AG09309 (cell line): Measurements from ENCODE around the gene HMGXB3.
"Not testable (repeated sequence)": the region's sequence is repeated elsewhere in the genome, so short reads cannot be mapped to it uniquely, and the experiment has no call there.

Experiments
- DNase-seq: peaks from one replicate; pipeline ENCODE4 v3.0.0-alpha.2; 2010; ENCODE audit warnings: low read depth
- H3K4me3 ChIP-seq: 2 replicates; pipeline ENCODE4 v1.5.1; 2011; ENCODE audit warnings: mild to moderate bottlenecking, low read depth, low read length, moderate library complexity; ENCODE audit not compliant: control insufficient read depth
- TF ChIP-seq, protein P1 (sequence below): IDR thresholded peaks from 2 replicates; pipeline ENCODE4 v1.5.1; 2011; ENCODE audit warnings: mild to moderate bottlenecking, low read depth, low read length, inconsistent platforms; ENCODE audit not compliant: insufficient read depth, control insufficient read depth; ENCODE audit errors: missing control alignments

The HMGXB3 gene

DNA sequence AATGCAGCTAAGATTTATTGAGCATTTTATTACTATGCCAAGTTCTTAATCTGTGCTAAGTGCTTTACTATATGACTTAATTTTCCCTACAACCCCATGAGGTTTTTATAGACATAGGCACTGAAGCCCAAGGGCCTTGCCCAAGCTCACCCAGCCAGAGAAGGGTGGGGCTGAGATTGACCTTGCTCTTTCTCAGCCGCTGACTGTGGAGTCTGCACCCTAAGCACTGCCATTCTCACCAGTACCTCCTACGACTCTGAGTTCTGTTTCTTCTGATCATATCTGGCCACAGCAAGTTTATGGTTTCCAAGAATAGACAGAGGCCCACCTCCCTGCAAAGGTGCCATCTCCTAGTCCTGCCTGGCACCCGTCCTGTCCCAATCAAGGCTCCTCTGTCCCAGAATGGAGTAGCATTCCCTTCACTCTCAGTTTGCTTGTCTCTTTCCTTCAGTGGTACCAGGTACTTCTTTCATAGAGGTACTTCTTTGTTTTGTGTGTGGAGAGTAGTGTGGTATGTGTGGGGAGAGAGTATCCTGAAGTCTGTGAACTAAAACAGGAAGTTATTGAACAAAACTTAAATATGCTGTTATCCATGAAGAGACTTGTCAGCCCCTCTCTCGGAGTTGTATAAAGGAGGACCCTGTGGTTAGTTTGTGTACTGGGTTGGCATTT lies 43.3 kb downstream of the HMGXB3 start:
- TF ChIP-seq, protein P1, sequence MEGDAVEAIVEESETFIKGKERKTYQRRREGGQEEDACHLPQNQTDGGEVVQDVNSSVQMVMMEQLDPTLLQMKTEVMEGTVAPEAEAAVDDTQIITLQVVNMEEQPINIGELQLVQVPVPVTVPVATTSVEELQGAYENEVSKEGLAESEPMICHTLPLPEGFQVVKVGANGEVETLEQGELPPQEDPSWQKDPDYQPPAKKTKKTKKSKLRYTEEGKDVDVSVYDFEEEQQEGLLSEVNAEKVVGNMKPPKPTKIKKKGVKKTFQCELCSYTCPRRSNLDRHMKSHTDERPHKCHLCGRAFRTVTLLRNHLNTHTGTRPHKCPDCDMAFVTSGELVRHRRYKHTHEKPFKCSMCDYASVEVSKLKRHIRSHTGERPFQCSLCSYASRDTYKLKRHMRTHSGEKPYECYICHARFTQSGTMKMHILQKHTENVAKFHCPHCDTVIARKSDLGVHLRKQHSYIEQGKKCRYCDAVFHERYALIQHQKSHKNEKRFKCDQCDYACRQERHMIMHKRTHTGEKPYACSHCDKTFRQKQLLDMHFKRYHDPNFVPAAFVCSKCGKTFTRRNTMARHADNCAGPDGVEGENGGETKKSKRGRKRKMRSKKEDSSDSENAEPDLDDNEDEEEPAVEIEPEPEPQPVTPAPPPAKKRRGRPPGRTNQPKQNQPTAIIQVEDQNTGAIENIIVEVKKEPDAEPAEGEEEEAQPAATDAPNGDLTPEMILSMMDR, result no peak
- DNase-seq, result no peak
- H3K4me3 ChIP-seq, result no peak overlapping the region

DNA sequence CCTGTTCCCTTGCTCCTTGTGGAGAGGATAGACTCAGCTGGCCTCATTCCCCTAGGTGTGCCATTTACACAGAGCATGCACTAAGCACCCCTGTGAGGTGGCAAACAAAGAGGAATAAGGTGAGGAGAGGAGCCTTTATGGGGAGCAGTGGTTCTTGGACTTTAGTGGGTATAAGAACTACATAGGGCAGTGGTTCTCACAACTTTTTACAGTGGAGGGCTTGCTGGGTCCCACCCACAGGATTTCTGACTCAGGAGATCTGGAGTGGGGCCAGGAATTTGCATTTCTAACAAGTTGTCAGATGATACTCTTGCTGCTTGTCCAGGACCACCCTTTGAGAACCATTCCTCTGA lies 43.8 kb downstream of the HMGXB3 start:
- TF ChIP-seq, protein P1, result no peak

GRCh38 chr5:150044712-150045111 lies 44.2 kb downstream of the HMGXB3 start:
- no peak for DNase-seq

More for the DNA sequence above, 43.8 kb downstream of the HMGXB3 start:
- DNase-seq, result no peak
- H3K4me3 ChIP-seq, result no peak overlapping the region

DNA sequence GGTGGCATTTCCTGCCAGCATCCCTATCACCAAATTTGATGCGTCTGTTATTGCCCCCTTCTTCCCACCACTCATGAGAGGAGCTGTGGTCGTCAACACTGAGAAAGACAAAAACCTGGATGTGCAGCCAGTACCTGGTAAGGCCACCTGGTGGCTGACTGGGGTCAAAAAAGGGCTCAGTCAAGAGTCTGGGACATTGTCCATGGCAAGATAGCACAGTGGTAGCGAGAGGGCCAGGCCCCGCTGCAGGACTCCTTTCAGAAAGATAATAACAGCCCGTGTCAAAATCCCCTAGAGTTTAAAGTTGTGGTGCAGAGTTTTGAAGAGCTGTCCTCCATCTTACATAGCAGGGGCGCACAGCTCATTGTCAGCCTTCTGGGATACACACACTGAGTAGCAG lies 45.0 kb downstream of the HMGXB3 start:
- no peak for DNase-seq
- TF ChIP-seq, protein P1, result no peak
- no peak overlapping the region for H3K4me3 ChIP-seq

More at GRCh38 chr5:150044712-150045111, 44.2 kb downstream of the HMGXB3 start:
- TF ChIP-seq, protein P1, result no peak
- no peak overlapping the region for H3K4me3 ChIP-seq

DNA sequence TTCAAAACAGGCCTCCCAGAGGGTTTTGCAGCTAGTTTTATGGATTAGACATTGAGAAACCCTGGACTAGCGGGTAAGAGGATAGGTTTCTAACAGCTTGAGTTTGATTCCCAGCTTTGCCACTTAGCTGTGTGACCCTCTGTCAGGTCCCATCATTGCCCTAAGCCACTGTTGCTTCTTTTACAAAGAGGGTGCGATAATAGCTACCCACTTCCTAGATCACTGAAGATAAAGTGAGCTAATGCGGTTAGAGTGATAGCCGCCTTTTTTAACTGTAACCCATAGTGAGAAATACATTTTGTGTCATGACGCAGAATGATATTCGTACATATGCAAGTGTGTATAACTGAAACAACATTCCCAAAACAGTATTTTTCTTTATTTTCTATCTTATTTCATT lies 45.5 kb downstream of the HMGXB3 start:
- DNase-seq, result no peak
- no peak overlapping the region for H3K4me3 ChIP-seq
- TF ChIP-seq, protein P1, result no peak

GRCh38 chr5:150050172-150050811 lies 49.8 kb downstream of the HMGXB3 start:
- H3K4me3 ChIP-seq, DNase-seq: not testable (repeated sequence)

GRCh38 chr5:150051657-150052195 lies 51.2 kb downstream of the HMGXB3 start:
- TF ChIP-seq, protein P1, result no peak
- no peak overlapping the region for H3K4me3 ChIP-seq

More at GRCh38 chr5:150051657-150052195, 51.2 kb downstream of the HMGXB3 start:
- no peak for DNase-seq
